Muscle of leg (tissue), 11 donors: ENCODE results near the gene ARID4B. TPM values are rescaled to one million over a fixed set of nuclear protein-coding genes. Genes with fewer than 3 reads are reported as not detected.
"Not testable (repeated sequence)": the region's sequence is repeated elsewhere in the genome, so short reads cannot be mapped to it uniquely, and the experiment has no call there.

ENCODE experiments used
- DNase-seq: peaks from one replicate; pipeline ENCODE4 v3.0.0; 2013
- H3K27ac ChIP-seq: one replicate; pipeline ENCODE4 v1.5.1; 2013; ENCODE audit warnings: mild to moderate bottlenecking, low read length, control low read depth
- H3K27me3 ChIP-seq: one replicate; pipeline ENCODE4 v1.6.1; 2013; ENCODE audit warnings: low read length; ENCODE audit not compliant: control insufficient read depth, insufficient read depth
- H3K36me3 ChIP-seq: one replicate; pipeline ENCODE4 v1.6.1; 2013; ENCODE audit warnings: low read length; ENCODE audit not compliant: control insufficient read depth, insufficient read depth
- H3K4me1 ChIP-seq: one replicate; pipeline ENCODE4 v1.6.1; 2013; ENCODE audit warnings: low read length; ENCODE audit not compliant: control insufficient read depth, insufficient read depth
- H3K4me3 ChIP-seq: one replicate; pipeline ENCODE4 v1.5.1; 2013; ENCODE audit warnings: low read length, control low read depth
- H3K9me3 ChIP-seq: replicated peaks from 2 replicates; pipeline ENCODE4 v1.6.1; 2013; ENCODE audit warnings: low read depth, low read length; ENCODE audit not compliant: control insufficient read depth
- WGBS: methylation state at CpG from one replicate; pipeline ENCODE4 v1.1.5; 2013; ENCODE audit warnings: missing lambda C conversion rate; ENCODE audit not compliant: insufficient coverage; 5-methylcytosine and 5-hydroxymethylcytosine counted together
- polyA plus RNA-seq, 8 donors: library from polyadenylated mRNA; unstranded; fragments of 120-200 nt; gene quantifications; one replicate each; pipeline versions ENCODE4 v1.2.1 to v1.2.3, GENCODE V29; 2013; ENCODE audit warnings: inconsistent platforms in 1 of 8, low replicate concordance in 1 of 8; ENCODE audit not compliant: insufficient read length in 8 of 8, insufficient read depth in 1 of 8
- total RNA-seq: library from RNA; stranded (reverse); fragments of 120-200 nt; gene quantifications from one replicate; pipeline ENCODE4 v1.2.4, GENCODE V29; 2013

Gene ARID4B
- total and polyA plus RNA-seq, 9 donors, result 15.2 to 26.5 (median 20.9) TPM

GRCh38 chr1:235319255-235319654 lies 8.7 kb downstream of the ARID4B start:
- WGBS, result no CpG with 5 or more reads among the region's 2 CpGs
- Histone ChIP-seq H3K27ac (no peak overlapping the region), H3K27me3 (no peaks in the 10 kb centered on the region), H3K36me3 (peaks cover 11% of the 10 kb centered on the region), H3K4me3 (no peak overlapping the region), H3K9me3 (no peaks in the 10 kb centered on the region), H3K4me1 (no peaks in the 10 kb centered on the region)
- no peak for DNase-seq

DNA sequence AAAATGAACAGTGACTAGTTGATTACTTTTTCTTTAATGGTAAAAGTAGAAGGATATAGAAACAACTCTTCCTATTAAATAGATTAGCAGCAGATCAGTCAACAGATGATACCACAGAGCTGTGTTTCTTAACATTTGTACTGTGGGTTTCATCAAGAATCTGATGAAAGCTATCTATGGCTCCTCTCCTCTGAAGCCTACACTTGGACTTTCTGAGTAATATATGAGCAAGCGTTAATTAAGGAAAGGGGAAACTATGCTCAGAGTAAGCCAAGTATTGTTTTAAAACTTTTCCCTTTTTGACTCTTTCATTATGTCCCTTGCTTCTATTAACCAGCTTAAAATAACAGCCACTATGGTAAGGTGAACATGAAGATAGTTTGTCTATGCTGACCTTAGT lies 10.8 kb downstream of the ARID4B start:
- WGBS, result no CpG with 5 or more reads among the region's 1 CpG
- no peak overlapping the region for H3K27ac ChIP-seq
- H3K4me1 ChIP-seq, result no peaks in the 10 kb centered on the region
- H3K36me3 ChIP-seq, result peaks cover 8% of the 10 kb centered on the region
- DNase-seq, result no peak
- H3K9me3 ChIP-seq, result no peaks in the 10 kb centered on the region
- H3K4me3 ChIP-seq, result no peak overlapping the region
- no peaks in the 10 kb centered on the region for H3K27me3 ChIP-seq

- WGBS, result no CpG with 5 or more reads among the region's 4 CpGs
- H3K36me3 ChIP-seq, result peaks cover 11% of the 10 kb centered on the region
- no peak overlapping the region for H3K4me3 ChIP-seq
- H3K9me3 ChIP-seq, result no peaks in the 10 kb centered on the region
- no peaks in the 10 kb centered on the region for H3K4me1 ChIP-seq
- no peak overlapping the region for H3K27ac ChIP-seq
- DNase-seq, result no peak
- H3K27me3 ChIP-seq, result no peaks in the 10 kb centered on the region
Observed at GRCh38 chr1:235315735-235316134, 12.2 kb downstream of the ARID4B start.

DNA sequence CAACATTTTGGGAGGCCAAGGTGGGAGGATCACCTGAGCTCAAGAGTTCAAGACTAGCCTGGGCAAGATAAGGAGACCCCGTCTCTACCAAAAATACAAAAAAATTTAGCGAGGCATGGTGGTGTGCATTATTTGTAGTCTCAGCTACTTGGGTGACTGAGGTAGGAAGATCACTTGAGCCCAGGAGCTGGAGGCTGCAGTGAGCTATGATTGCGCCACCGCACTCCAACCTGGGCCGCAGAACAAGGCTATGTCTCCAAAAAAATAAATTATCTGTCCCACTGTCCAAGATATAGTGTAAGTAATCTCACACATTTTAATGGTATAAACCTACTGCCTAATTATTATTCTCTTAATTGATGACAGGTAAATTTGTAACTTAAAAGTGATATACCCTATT lies 12.8 kb downstream of the ARID4B start:
- Histone ChIP-seq H3K27me3 (no peaks in the 10 kb centered on the region), H3K4me3 (no peak overlapping the region), H3K27ac (no peak overlapping the region), H3K36me3 (peaks cover 14% of the 10 kb centered on the region), H3K4me1 (no peaks in the 10 kb centered on the region), H3K9me3 (no peaks in the 10 kb centered on the region)
- DNase-seq, result no peak
- WGBS, result no CpG with 5 or more reads among the region's 5 CpGs

- no peaks in the 10 kb centered on the region for H3K4me1 ChIP-seq
- H3K9me3 ChIP-seq, result no peaks in the 10 kb centered on the region
- peak; percentile 33 for DNase-seq
- H3K27ac ChIP-seq, result no peak overlapping the region
- no peak overlapping the region for H3K4me3 ChIP-seq
- peaks cover 12% of the 10 kb centered on the region for H3K36me3 ChIP-seq
- WGBS, result no CpG with 5 or more reads among the region's 4 CpGs
- no peaks in the 10 kb centered on the region for H3K27me3 ChIP-seq
Observed at GRCh38 chr1:235313931-235314678, 13.9 kb downstream of the ARID4B start.

- DNase-seq, result no peak
- no peak overlapping the region for H3K27ac ChIP-seq
- H3K36me3 ChIP-seq, result peaks cover 6% of the 10 kb centered on the region
- no peaks in the 10 kb centered on the region for H3K27me3 ChIP-seq
- H3K4me1 ChIP-seq, result no peaks in the 10 kb centered on the region
- no peak overlapping the region for H3K4me3 ChIP-seq
- WGBS, result 90% methylated on average over 2 of the region's 6 CpGs
- no peaks in the 10 kb centered on the region for H3K9me3 ChIP-seq
Observed at GRCh38 chr1:235313262-235313661, 14.7 kb downstream of the ARID4B start.

DNA sequence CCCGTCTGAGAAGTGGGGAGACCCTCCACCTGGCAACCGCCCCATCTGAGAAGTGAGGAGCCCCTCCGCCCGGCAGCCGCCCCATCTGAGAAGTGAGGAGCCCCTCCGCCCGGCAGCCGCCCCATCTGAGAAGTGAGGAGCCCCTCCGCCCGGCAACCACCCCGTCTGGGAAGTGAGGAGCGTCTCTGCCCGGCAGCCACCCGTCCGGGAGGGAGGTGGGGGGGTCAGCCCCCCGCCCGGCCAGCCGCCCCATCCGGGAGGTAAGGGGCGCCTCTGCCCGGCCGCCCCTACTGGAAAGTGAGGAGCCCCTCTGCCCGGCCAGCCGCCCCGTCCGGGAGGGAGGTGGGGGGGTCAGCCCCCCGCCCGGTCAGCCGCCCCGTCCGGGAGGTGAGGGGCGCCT lies 18.8 kb downstream of the ARID4B start:
- not testable (repeated sequence) for H3K4me3 ChIP-seq, H3K27me3 ChIP-seq, H3K36me3 ChIP-seq, H3K27ac ChIP-seq, H3K4me1 ChIP-seq, DNase-seq, H3K9me3 ChIP-seq
- 100% methylated on average over 2 of the region's 32 CpGs for WGBS

- Histone ChIP-seq H3K4me1 (peaks cover 2% of the 10 kb centered on the region), H3K36me3 (peaks cover 6% of the 10 kb centered on the region), H3K9me3 (no peaks in the 10 kb centered on the region), H3K27ac (no peak overlapping the region), H3K27me3 (no peaks in the 10 kb centered on the region), H3K4me3 (no peak overlapping the region)
- 40% methylated on average over 2 of the region's 7 CpGs for WGBS
- DNase-seq, result peak; percentile 64
Observed at GRCh38 chr1:235307158-235308124, 20.5 kb downstream of the ARID4B start.

- H3K36me3 ChIP-seq, result no peaks in the 10 kb centered on the region
- no peaks in the 10 kb centered on the region for H3K9me3 ChIP-seq
- peaks cover 2% of the 10 kb centered on the region for H3K4me1 ChIP-seq
- H3K27me3 ChIP-seq, result no peaks in the 10 kb centered on the region
- H3K4me3 ChIP-seq, result no peak overlapping the region
- peak; percentile 38 for DNase-seq
- H3K27ac ChIP-seq, result no peak overlapping the region
- WGBS, result no CpG with 5 or more reads among the region's 6 CpGs
Observed at GRCh38 chr1:235304549-235305451, 23.2 kb downstream of the ARID4B start.
